Measurements from ENCODE around the gene USP10.

- TF ChIP-seq GATA2 (IDR thresholded peaks at IDR 0.05; ENCODE audit: low read depth, low read length) (no peak), GATA3 (IDR thresholded peaks at IDR 0.05; ENCODE audit: low read depth, low read length) (no peak)
Measured at GRCh38 chr16:84699147-84699711, 571 bp upstream of the USP10 start.
